DMS53 treated with DMSO at 0.1 percent for 48 hours (cell line): Measurements from ENCODE around the gene AJUBA.
A peak's percentile ranks its signal among the peaks of the same experiment; 100 is the strongest.
"Not testable (repeated sequence)": the region's sequence is repeated elsewhere in the genome, so short reads cannot be mapped to it uniquely, and the experiment has no call there.

ENCODE experiments used
- DNase-seq: peaks from one replicate; lab custom pipeline; 2025; ENCODE audit not compliant: unreplicated experiment; lab: John Stamatoyannopoulos, UW

Gene AJUBA

DNA sequence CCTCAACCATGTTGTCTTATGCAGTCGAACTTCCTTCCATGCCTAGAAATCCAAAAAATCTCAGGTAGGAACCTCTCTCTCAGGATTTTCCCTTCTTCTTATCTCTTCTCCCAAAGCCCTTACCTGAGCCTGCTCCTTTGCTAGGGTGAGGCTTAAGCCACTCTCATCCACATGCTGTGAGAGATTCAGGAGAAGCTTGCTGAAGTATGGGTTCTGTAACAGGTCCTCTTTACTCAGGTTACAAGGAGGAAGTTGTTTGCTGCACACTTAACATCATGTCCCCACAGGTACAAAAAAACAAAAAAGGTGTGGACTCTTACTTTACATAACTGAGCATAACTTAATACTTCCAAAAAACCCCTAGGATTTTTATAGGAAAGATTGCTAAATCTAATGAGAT is 29.9 kb downstream of the AJUBA start:
- DNase-seq, result no peak

DNA sequence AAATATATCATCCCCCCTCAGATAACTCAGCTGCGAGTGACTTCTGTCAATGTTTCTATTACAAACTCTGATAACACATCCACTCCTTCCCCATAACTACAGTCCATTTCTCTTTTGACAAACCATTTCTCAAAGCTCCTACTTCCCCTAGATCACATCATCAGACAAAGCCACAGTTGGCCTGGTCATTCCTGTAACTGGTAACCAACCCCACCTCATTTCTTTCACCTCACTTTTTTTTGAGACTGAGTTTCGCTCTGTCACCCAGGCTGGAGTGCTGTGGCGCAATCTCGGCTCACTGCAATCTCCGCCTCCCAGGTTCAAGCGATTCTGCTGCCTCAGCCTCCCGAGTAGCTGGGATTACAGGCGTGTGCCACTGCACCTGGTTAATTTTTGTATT is 30.6 kb downstream of the AJUBA start:
- not testable (repeated sequence) for DNase-seq

DNA sequence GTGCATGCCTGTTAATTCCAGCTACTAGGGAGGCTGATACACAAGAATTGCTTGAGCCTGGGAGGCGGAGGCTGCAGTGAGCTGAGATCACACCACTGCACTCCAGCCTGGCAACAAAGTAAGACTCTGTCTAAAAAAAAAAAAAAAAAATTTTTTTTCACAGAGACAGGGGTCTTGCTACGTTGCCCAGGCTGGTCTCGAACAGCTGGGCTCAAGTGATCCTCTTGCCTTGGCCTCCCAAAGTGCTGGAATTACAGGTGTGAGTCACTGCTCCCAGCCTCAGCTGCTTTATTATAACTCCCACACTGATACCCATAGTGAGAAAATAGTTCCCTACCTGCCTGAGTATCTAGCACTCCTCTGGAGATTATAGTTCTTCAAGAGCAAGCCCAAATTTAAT is 36.7 kb downstream of the AJUBA start:
- no peak for DNase-seq

- DNase-seq, result no peak
These were observed 42.7 kb downstream of the AJUBA start for GRCh38 chr14:22939684-22940083.

DNA sequence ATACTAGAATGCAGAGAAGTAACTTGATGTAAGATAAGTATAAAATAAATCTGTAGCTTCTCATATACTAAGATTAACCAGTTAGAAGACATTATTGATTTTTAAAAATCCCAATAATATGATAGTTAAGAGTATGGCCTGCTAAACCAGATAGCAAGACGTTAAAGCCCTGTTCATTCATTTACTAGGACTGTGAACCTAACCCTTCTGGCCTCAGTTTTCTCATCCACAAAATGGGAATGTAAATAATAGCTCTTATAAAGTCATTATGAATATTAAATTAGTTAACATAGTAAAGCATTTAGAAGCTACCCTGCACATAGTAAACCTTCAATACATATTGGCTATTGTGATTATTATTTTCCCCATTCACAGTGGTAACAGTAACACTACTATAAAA is 47.2 kb downstream of the AJUBA start:
- no peak for DNase-seq

DNA sequence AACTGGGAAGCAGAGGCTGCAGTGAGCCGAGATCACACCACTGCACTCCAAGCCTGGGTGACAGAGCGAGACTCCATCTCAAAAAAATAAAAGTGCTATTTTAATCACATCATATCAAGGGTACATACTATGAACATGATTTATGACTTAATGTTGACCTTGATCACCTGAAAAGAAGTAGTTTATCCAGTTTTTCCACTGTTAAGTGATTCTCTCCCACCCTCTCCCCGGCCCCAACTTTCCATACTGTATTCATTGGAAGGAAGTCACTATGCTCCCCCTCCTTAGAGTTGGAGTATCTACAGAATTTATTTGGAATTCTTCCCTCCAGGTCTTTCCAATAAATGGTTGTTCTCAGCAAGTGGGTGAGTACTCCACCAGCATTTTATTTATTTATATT is 50.2 kb downstream of the AJUBA start:
- DNase-seq, result peak; percentile 22

DNA sequence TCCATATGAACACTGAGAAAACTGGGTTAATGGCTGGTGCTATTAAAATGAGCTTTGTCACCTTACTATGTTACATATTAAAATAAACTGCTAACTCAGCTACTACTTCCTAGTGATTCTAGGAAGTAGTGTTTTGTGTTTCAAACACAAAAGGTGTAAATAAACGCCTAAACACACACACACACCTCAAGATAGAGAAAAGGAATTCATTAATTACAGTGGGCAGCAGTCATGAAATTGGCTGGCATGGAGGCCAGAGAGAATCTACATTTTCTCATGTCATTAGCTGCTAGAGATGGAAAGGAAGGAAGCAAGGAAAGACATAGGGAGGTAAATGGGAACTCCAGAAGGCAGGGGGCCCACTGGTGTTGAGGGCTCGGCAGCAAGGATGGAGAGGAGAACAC is 52.4 kb downstream of the AJUBA start:
- DNase-seq, result no peak

DNA sequence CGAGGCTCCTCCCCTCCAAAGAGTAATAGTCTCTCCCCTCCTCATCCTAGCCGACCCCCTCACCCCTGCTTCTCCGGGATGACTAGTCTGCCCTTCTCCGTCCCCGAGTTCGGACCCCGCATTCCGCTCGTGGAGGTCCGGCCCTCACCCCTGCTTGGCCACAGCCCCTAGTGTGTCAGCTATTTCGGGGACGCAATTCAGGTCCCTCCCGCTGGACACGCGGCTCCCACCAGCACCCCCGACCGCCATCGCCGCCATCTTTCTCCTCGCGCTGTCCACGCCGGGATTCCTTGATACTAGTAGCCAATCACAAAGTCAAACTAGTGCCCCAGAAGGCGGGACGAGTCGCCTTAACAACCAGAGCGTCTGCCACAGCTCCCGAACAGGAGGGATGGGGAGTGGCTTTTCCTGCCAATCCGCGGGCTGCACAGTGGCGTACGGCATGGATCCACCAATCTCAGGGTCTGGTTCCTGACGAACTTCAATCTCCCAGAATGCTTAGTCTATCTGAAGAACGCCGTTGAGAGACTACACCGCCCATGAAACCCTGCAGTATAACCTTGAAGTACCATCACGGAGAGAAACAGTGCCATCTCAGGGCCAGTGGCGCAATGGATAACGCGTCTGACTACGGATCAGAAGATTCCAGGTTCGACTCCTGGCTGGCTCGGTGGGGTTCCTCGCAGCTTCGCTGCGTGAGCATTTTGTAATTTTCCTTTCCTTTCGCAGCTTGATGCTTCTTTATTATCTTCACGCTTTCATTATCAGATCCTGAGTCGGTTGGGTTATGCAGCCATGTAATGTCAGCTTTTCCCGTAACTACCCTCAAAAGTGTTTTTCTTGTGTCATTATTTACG is 53.0 kb downstream of the AJUBA start, which contains the start of gene PRMT5:
Gene PRMT5 (minus strand): TSS at position 273 of the 857 bp plus-strand sequence. CDS start 15 bp downstream, at position 258.
- peak; percentile 94 for DNase-seq

DNA sequence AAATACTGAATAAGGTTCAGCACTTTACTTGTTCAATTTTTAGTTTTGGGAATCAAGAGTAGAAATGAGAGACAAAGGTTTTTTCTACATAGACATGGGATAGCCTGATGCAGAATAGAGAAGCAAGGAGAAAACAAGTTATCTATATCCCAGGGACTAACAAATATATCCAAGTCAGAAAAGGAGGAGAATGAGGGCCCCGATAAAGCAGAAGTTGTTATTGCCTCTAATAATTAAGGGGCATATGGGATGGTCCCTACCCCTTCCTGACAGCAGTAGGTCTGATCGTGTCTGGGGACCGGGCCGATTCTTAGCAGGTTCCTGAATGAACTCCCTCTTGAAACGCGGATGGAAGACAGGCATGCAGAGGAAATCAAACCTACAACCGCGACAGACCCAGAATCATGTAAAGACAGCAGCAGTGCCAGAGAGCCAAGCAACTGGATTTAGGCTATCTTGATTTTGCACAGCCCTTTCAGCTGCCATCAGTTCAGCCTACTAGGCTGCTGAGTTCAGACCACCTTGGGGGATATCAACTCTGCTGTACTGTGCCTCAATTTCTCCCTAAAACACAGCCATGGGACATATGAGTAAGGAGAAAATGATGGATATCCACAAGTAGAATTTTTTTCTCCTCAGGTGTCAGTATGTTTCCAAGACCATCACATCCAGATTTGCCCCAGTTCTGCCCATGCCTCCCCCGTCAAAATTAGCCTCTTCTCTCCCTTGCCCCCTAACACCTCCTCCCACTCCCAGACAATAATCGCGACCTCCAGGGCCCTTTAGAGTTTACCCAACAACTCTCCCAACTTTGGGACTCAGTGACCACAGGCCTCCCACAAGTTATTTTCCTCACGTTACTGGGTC is 53.9 kb downstream of the AJUBA start:
- DNase-seq, result no peak

DNA sequence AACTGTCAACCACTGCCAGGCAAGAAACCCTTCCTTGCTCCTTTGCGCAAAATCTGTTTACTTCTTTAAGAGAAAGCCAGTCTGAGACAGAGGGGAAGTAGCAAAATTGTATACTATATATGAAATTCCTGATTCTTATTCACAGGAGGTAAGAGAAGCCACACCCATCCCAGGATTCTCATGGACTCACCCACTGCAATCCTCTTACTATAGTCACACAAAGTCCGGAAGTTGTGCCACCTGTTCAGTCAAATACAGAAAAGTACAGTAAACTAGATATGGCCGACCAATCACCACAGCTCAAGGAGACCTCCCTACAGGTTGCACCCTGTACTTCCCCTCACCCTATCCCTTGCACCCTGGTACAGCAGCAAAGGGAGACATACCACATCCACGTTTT is 56.0 kb downstream of the AJUBA start:
- no peak for DNase-seq

DNA sequence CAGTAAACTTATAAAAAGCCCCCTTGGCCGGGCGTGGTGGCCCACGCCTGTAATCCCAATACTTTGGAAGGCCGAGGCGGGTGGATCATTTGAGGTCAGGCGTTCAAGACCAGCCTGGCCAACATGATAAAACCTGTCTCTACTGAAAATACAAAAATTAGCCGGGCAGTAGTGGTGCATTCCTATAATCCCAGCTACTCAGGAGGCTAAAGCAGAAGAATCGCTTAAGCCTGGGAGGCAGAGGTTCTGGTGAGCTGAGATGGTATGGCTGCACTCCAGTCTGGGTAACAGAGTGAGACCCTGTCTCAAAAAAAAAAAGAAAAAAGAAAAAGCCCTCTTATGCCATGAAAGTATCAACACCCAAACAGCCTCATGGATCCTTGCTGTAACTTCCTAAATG is 56.8 kb downstream of the AJUBA start:
- no peak for DNase-seq

GRCh38 chr14:22923746-22924145 is 58.6 kb downstream of the AJUBA start:
- DNase-seq, result no peak

- no peak for DNase-seq
These were observed 60.1 kb downstream of the AJUBA start for GRCh38 chr14:22922294-22922693.
